Loucy (cell line): ENCODE results near the gene LLGL2.

Experiments used
- H2AFZ ChIP-seq: fragments of 200-600 bp; sonication (generic); 2 replicates; pipeline ENCODE4 v1.6.0; 2016; ENCODE audit warnings: antibody characterized with exemption, mild to moderate bottlenecking, low read length, moderate library complexity
- H3F3A ChIP-seq: fragments of 200-600 bp; 2 replicates; pipeline ENCODE4 v1.6.0; 2016; ENCODE audit warnings: antibody characterized with exemption, low read depth, mild to moderate bottlenecking
- H3K27me3 ChIP-seq: fragments of 200-600 bp; sonication (generic); 2 replicates; pipeline ENCODE4 v1.6.1; 2014; ENCODE audit warnings: low read length, mild to moderate bottlenecking; ENCODE audit not compliant: insufficient read depth, poor library complexity, severe bottlenecking
- H3K36me3 ChIP-seq: fragments of 200-600 bp; sonication (generic); 2 replicates; pipeline ENCODE4 v1.6.1; 2016; ENCODE audit warnings: low read length; ENCODE audit not compliant: insufficient read depth
- H3K4me1 ChIP-seq: fragments of 200-600 bp; sonication (generic); 2 replicates; pipeline ENCODE4 v1.5.1; 2014; ENCODE audit warnings: low read length, mild to moderate bottlenecking; ENCODE audit not compliant: insufficient read depth, poor library complexity, severe bottlenecking
- H3K4me2 ChIP-seq: fragments of 200-600 bp; sonication (generic); 2 replicates; pipeline ENCODE4 v1.6.0; 2014; ENCODE audit warnings: antibody characterized with exemption, low read length, low read depth, mild to moderate bottlenecking; ENCODE audit not compliant: poor library complexity, severe bottlenecking
- H3K4me3 ChIP-seq: fragments of 200-600 bp; sonication (generic); 2 replicates; pipeline ENCODE4 v1.5.1; 2014; ENCODE audit warnings: low read length, mild to moderate bottlenecking, mixed read lengths; ENCODE audit not compliant: poor library complexity, severe bottlenecking
- H3K79me2 ChIP-seq: fragments of 200-600 bp; sonication (generic); 2 replicates; pipeline ENCODE4 v1.6.1; 2014; ENCODE audit warnings: low read length; ENCODE audit not compliant: insufficient read depth
- H3K9ac ChIP-seq: fragments of 200-600 bp; sonication (generic); 2 replicates; pipeline ENCODE4 v1.6.0; 2014; ENCODE audit warnings: mild to moderate bottlenecking, low read depth, low read length, moderate library complexity; ENCODE audit not compliant: poor library complexity, severe bottlenecking
- H3K9me2 ChIP-seq: fragments of 200-600 bp; sonication (generic); replicated peaks from 2 replicates; pipeline ENCODE4 v1.6.1; 2016; ENCODE audit warnings: low read depth, low read length, mixed read lengths
- H3K9me3 ChIP-seq: fragments of 200-600 bp; sonication (generic); 2 replicates; pipeline ENCODE4 v1.6.1; 2014; ENCODE audit warnings: mild to moderate bottlenecking, antibody characterized with exemption, low read length, low read depth; ENCODE audit not compliant: insufficient read depth
- H4K20me1 ChIP-seq: fragments of 200-600 bp; sonication (generic); 2 replicates; pipeline ENCODE4 v1.6.0; 2014; ENCODE audit warnings: antibody characterized with exemption, low read length, mild to moderate bottlenecking; ENCODE audit not compliant: insufficient read depth, poor library complexity, severe bottlenecking
- EZH2phosphoT487 ChIP-seq: fragments of 200-600 bp; IDR thresholded peaks from 2 replicates; pipeline ENCODE4 v1.6.1; 2018; ENCODE audit warnings: antibody characterized with exemption, mild to moderate bottlenecking, moderate library complexity, borderline replicate concordance
- TF ChIP-seq, protein P1 (sequence below): fragments of 200-600 bp; sonication (generic); conservative IDR thresholded peaks from 2 replicates; pipeline ENCODE4 v1.5.1; 2014; ENCODE audit warnings: mild to moderate bottlenecking, antibody characterized with exemption, low read length

LLGL2 gene

DNA sequence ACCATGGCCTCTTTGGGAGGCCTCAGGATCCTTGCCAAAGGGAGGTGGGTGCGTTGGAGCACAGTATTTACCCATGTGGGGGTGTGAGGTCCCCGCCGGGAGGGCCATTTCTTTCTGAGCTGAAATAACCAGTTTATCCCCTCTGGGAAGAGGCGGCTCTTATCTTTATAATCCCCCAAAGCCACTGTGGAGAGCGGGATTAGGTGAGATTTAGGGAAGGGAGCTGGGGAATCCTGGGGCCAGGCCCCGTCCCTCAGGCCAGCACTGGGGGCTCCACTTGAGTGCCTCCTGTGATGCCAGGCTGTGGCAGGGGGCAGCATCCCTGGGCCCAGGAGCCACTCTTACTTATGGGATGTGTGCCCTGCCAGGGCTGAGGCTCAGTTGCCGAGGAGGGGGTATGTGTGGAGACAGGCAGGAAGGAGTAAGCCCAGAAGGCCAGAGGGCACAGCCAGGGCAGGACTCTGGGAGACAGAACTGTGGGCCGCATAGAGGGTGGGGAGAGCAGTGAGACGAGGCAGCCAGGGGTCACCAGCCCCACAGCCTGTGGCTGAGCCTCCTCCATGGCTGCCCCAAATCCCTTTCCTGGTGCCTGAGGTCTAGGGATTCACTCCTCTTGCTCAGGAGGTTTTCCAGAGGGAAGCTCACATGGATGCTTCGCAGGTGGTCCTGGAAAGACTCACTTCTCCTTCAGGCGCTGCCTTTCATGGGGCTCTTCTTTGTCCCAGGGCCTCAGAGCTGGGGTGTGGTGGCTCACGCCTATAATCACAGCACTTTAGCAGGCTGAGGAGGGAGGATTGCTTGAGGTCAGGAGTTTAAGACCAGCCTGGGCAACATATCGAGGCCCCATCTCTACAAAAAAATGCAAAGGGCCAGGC is 44.1 kb upstream of the LLGL2 start:
- no peaks in the 10 kb centered on the region for H3K9me2 ChIP-seq
- H3K36me3 ChIP-seq = no peaks in the 10 kb centered on the region
- H3K4me2 ChIP-seq = no peak overlapping the region
- H3K9me3 ChIP-seq = no peaks in the 10 kb centered on the region
- no peaks in the 10 kb centered on the region for H3K79me2 ChIP-seq
- H2AFZ ChIP-seq = no peak overlapping the region
- H3K9ac ChIP-seq = no peak overlapping the region
- no peaks in the 10 kb centered on the region for H3K27me3 ChIP-seq
- H3K4me1 ChIP-seq = no peaks in the 10 kb centered on the region
- no peaks in the 10 kb centered on the region for H4K20me1 ChIP-seq
- TF ChIP-seq EZH2phosphoT487 = no peak
- TF ChIP-seq, protein P1, sequence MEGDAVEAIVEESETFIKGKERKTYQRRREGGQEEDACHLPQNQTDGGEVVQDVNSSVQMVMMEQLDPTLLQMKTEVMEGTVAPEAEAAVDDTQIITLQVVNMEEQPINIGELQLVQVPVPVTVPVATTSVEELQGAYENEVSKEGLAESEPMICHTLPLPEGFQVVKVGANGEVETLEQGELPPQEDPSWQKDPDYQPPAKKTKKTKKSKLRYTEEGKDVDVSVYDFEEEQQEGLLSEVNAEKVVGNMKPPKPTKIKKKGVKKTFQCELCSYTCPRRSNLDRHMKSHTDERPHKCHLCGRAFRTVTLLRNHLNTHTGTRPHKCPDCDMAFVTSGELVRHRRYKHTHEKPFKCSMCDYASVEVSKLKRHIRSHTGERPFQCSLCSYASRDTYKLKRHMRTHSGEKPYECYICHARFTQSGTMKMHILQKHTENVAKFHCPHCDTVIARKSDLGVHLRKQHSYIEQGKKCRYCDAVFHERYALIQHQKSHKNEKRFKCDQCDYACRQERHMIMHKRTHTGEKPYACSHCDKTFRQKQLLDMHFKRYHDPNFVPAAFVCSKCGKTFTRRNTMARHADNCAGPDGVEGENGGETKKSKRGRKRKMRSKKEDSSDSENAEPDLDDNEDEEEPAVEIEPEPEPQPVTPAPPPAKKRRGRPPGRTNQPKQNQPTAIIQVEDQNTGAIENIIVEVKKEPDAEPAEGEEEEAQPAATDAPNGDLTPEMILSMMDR = no peak
- no peak overlapping the region for H3K4me3 ChIP-seq
- H3F3A ChIP-seq = no peaks in the 10 kb centered on the region

- Histone ChIP-seq H3K36me3 (no peaks in the 10 kb centered on the region), H3K9me3 (no peaks in the 10 kb centered on the region), H3K27me3 (no peaks in the 10 kb centered on the region), H3K9ac (no peak overlapping the region), H3K9me2 (no peaks in the 10 kb centered on the region), H4K20me1 (no peaks in the 10 kb centered on the region), H3K4me1 (peaks cover 4% of the 10 kb centered on the region), H2AFZ (no peak overlapping the region), H3K4me2 (no peak overlapping the region), H3K4me3 (no peak overlapping the region), H3K79me2 (no peaks in the 10 kb centered on the region), H3F3A (no peaks in the 10 kb centered on the region)
- TF ChIP-seq EZH2phosphoT487 = no peak
- TF ChIP-seq, protein P1 = no peak
Observed at GRCh38 chr17:75482098-75482942, 43.2 kb upstream of the LLGL2 start.

GRCh38 chr17:75485688-75486087 is 39.8 kb upstream of the LLGL2 start:
- Histone ChIP-seq H3K4me2 (no peak overlapping the region), H3K9ac (no peak overlapping the region), H3K9me2 (no peaks in the 10 kb centered on the region), H2AFZ (no peak overlapping the region), H3K79me2 (no peaks in the 10 kb centered on the region), H3K4me1 (peaks cover 13% of the 10 kb centered on the region), H3K36me3 (no peaks in the 10 kb centered on the region; the same call in 1 of the 2 replicates), H3K27me3 (no peaks in the 10 kb centered on the region), H4K20me1 (no peaks in the 10 kb centered on the region), H3F3A (no peaks in the 10 kb centered on the region), H3K4me3 (no peak overlapping the region), H3K9me3 (no peaks in the 10 kb centered on the region)
- TF ChIP-seq, protein P1 = no peak
- no peak for TF ChIP-seq EZH2phosphoT487
